Endothelial cell of umbilical vein (primary cell): ENCODE results near the gene AKAP8. TPM values are rescaled to one million over a fixed set of nuclear protein-coding genes. Genes with fewer than 3 reads are reported as not detected.

Experiments
- BruUV-seq: library from RNA; stranded (reverse); fragments of 400-500 nt; replicated peaks from 2 replicates; lab custom pipeline; 2021; lab: Mats Ljungman, UMichigan
- CTCF ChIA-PET: fragments of 300-600, 350-600 bp; sonication (Branson Sonifier 250); formaldehyde crosslinking; loops from one replicate; lab custom pipeline; 2021; ENCODE audit warnings: antibody characterized with exemption, inconsistent platforms; lab: Charles Lee
- POLR2A ChIA-PET: fragments of 300-600, 350-600 bp; sonication (Branson Sonifier 250); formaldehyde crosslinking; loops from one replicate; lab custom pipeline; 2021; ENCODE audit warnings: antibody characterized with exemption, inconsistent platforms; lab: Charles Lee
- DNase-seq: peaks from one replicate; pipeline ENCODE4 v3.0.0-alpha.2; 2011; ENCODE audit warnings: low read depth, low spot score
- FAIRE-seq: peaks from 2 replicates; lab custom pipeline; 2011; peaks lifted over from hg19 to GRCh38; lab: Jason Lieb, UNC
- H2AFZ ChIP-seq: 2 replicates; pipeline ENCODE4 v1.6.0; 2012; ENCODE audit warnings: low read depth, low read length, control low read depth, inconsistent platforms
- H3K27ac ChIP-seq: 2 replicates; pipeline ENCODE4 v1.5.1; 2011; ENCODE audit warnings: low read depth, mild to moderate bottlenecking, control low read depth, low read length, moderate library complexity; ENCODE audit not compliant: insufficient read depth
- H3K27me3 ChIP-seq, 2 experiments: 2 replicates each; pipeline versions ENCODE4 v1.6.0 to v1.6.1; 2011; ENCODE audit warnings: low read length in 2 of 2, mixed read lengths in 1 of 2; ENCODE audit not compliant: control insufficient read depth in 2 of 2, insufficient read depth in 2 of 2
- H3K36me3 ChIP-seq, 2 experiments: 2 replicates in 1 of 2; 3 replicates in 1 of 2; pipeline ENCODE4 v1.5.1; 2011; ENCODE audit warnings: low read length in 2 of 2, mild to moderate bottlenecking in 1 of 2, moderate library complexity in 1 of 2; ENCODE audit not compliant: control insufficient read depth in 2 of 2, insufficient read depth in 2 of 2; ENCODE audit errors: extremely low read depth in 1 of 2
- H3K4me1 ChIP-seq: 3 replicates; pipeline ENCODE4 v1.5.1; 2011; ENCODE audit warnings: mild to moderate bottlenecking, low read length; ENCODE audit not compliant: control insufficient read depth, insufficient read depth; ENCODE audit errors: extremely low read depth
- H3K4me2 ChIP-seq: 2 replicates; pipeline ENCODE4 v1.6.1; 2011; ENCODE audit warnings: low read length, control low read depth, mixed read lengths; ENCODE audit not compliant: insufficient read depth
- H3K4me3 ChIP-seq, 3 experiments: fragments of 200-600 bp in 1 of 3; sonication (generic), shearing (Covaris generic) in 1 of 3; replicated peaks in 1 of 3; 2 replicates each; pipeline ENCODE4 v1.5.1; 2011 to 2016; ENCODE audit warnings: control low read depth in 3 of 3, low read length in 3 of 3, mild to moderate bottlenecking in 2 of 3, inconsistent platforms in 1 of 3, low read depth in 1 of 3, moderate library complexity in 1 of 3; ENCODE audit not compliant: insufficient read depth in 1 of 3
- H3K79me2 ChIP-seq: 2 replicates; pipeline ENCODE4 v1.6.0; 2012; ENCODE audit warnings: low read length, inconsistent platforms; ENCODE audit not compliant: control insufficient read depth, insufficient read depth
- H3K9ac ChIP-seq: replicated peaks from 2 replicates; pipeline ENCODE3; 2011; ENCODE audit warnings: low read length, control low read depth; ENCODE audit not compliant: insufficient read depth; ENCODE audit errors: extremely low read depth
- H3K9me1 ChIP-seq: replicated peaks from 3 replicates; pipeline ENCODE4 v1.6.0; 2011; ENCODE audit warnings: mild to moderate bottlenecking, low read length; ENCODE audit not compliant: control insufficient read depth, insufficient read depth; ENCODE audit errors: extremely low read depth
- H3K9me3 ChIP-seq: replicated peaks from 2 replicates; pipeline ENCODE4 v1.5.1; 2012; ENCODE audit warnings: low read length, inconsistent platforms; ENCODE audit not compliant: control insufficient read depth, insufficient read depth
- H4K20me1 ChIP-seq: replicated peaks from 2 replicates; pipeline ENCODE3; 2011; ENCODE audit warnings: mild to moderate bottlenecking, low read length; ENCODE audit not compliant: control insufficient read depth, insufficient read depth; ENCODE audit errors: extremely low read depth
- EZH2 ChIP-seq: IDR thresholded peaks from 2 replicates; pipeline ENCODE4 v1.6.1; 2012; ENCODE audit warnings: borderline replicate concordance, low read depth, mild to moderate bottlenecking, moderate library complexity, low read length, inconsistent platforms; ENCODE audit not compliant: severe bottlenecking
- FOS ChIP-seq: IDR thresholded peaks from 2 replicates; pipeline ENCODE4 v1.6.1; 2011; ENCODE audit warnings: mild to moderate bottlenecking, low read length, moderate library complexity, borderline replicate concordance; ENCODE audit not compliant: insufficient read depth
- GATA2 ChIP-seq: IDR thresholded peaks from 2 replicates; pipeline ENCODE4 v1.7.0; 2011; ENCODE audit warnings: low read depth, mild to moderate bottlenecking, moderate library complexity, mixed read lengths, low read length; ENCODE audit not compliant: insufficient read length, insufficient read depth
- JUN ChIP-seq: IDR thresholded peaks from 2 replicates; pipeline ENCODE4 v1.6.1; 2011; ENCODE audit warnings: borderline replicate concordance, low read depth; ENCODE audit not compliant: insufficient read length, insufficient read depth
- MYC ChIP-seq: IDR thresholded peaks from one replicate; pipeline ENCODE4 v1.6.1; 2011; ENCODE audit warnings: mild to moderate bottlenecking, low read depth, low read length
- POLR2A ChIP-seq: IDR thresholded peaks from 2 replicates; pipeline ENCODE4 v1.6.1; 2012; ENCODE audit warnings: low read depth, mild to moderate bottlenecking, control low read depth, low read length
- POLR2AphosphoS5 ChIP-seq: IDR thresholded peaks from 2 replicates; pipeline ENCODE4 v1.6.1; 2012; ENCODE audit warnings: low read depth, mild to moderate bottlenecking, control low read depth, low read length, moderate library complexity; ENCODE audit not compliant: insufficient read depth
- dilution Hi-C: fragments of 300-500 bp; cut with MboI; formaldehyde crosslinking; loops from one replicate; pipeline ENCODE4 v1.15.0; 2019; ENCODE audit warnings: low sequenced_read_pairs; ENCODE audit not compliant: extremely low pct_ligation_motif_present
- intact Hi-C: fragments of 100-400 bp; cut with micrococcal nuclease; formaldehyde crosslinking; loops from one replicate; pipeline ENCODE4 v1.10.0; 2022
- polyA plus RNA-seq, 4 experiments: library from polyadenylated mRNA; depleted of rRNA in 3 of 4; stranded (reverse) in 3 of 4; unstranded in 1 of 4; fragments of >200 nt; gene quantifications; 2 replicates each; pipeline versions ENCODE4 v1.2.1 to v1.2.3, GENCODE V29; 2011 to 2012; ENCODE audit warnings: missing spikeins in 1 of 4
- total RNA-seq: library from RNA; stranded (reverse); gene quantifications from 2 replicates; pipeline ENCODE4 v1.2.3, GENCODE V29; 2021
- TF ChIP-seq, protein P1 (sequence below), 2 donors: IDR thresholded peaks; 1 replicate in 1 of 2; 2 replicates in 1 of 2; pipeline ENCODE4 v1.5.1; 2011; ENCODE audit warnings: low read length in 2 of 2, mild to moderate bottlenecking in 2 of 2, moderate library complexity in 2 of 2, control low read depth in 1 of 2, inconsistent platforms in 1 of 2, low read depth in 1 of 2; ENCODE audit not compliant: insufficient read depth in 1 of 2; ENCODE audit errors: extremely low read depth in 1 of 2
- TF ChIP-seq, protein P2 (sequence below): IDR thresholded peaks from 2 replicates; pipeline ENCODE4 v1.6.1; 2011; ENCODE audit not compliant: insufficient read depth, insufficient read length

Gene AKAP8
- total and polyA plus RNA-seq, 2 donors (not counting 3 experiments of a cell fraction or from before 2014, with no cell fraction given): 16.4 to 44.1 TPM

DNA sequence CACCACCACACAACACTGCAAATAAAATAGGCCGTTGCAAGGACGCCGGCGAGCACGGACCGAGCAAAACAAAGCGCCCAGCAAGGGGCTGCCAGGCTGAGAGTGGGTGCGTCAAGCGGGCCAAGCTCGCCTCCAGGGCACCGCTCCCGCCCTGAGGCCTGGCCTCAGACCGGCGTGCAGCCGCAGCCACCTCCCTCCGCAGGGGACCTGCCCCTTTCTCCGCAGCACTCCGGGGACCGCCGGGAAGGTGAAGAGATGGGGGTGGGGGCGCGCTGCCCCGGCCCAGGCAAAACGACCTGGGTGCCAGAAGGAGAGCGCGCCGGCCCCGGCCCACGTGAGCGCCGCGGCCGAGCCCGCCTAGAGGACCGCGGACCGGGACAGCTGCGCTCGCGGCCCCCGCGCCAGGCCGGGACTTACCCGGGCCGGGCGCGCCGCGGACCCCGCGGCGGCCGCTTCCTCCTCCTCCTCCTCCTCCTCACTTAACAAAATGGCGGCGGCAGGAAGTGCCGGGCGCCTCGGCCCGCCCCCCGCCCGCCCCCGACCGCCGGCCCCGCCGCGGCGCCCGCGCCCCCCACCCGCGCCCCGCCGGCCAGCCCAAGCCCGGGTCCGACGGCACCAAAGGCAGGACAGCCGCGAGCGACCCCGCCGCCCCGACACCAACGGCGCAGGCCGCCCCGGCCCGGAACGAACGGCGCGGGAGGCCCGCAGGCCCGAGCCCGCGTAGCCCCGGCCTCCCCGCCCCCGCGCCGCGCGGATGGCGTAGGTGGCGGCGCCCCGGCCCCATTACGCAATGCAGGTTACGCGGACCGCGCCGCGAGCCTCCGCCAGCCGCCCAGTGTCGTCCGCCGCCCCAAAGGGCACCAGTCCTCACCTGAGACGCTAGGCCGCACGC is 47.9 kb downstream of the AKAP8 start:
- TF ChIP-seq EZH2 (no peak), GATA2 (no peak), FOS (no peak), POLR2AphosphoS5 (no peak), POLR2A (no peak), JUN (no peak), MYC (no peak)
- TF ChIP-seq, protein P1, sequence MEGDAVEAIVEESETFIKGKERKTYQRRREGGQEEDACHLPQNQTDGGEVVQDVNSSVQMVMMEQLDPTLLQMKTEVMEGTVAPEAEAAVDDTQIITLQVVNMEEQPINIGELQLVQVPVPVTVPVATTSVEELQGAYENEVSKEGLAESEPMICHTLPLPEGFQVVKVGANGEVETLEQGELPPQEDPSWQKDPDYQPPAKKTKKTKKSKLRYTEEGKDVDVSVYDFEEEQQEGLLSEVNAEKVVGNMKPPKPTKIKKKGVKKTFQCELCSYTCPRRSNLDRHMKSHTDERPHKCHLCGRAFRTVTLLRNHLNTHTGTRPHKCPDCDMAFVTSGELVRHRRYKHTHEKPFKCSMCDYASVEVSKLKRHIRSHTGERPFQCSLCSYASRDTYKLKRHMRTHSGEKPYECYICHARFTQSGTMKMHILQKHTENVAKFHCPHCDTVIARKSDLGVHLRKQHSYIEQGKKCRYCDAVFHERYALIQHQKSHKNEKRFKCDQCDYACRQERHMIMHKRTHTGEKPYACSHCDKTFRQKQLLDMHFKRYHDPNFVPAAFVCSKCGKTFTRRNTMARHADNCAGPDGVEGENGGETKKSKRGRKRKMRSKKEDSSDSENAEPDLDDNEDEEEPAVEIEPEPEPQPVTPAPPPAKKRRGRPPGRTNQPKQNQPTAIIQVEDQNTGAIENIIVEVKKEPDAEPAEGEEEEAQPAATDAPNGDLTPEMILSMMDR (IDR thresholded peaks at IDR 0.05; ENCODE audit: extremely low read depth in 1 of 2, insufficient read depth in 1 of 2, low read depth in 1 of 2, low read length in 2 of 2): no peak
- TF ChIP-seq, protein P2, sequence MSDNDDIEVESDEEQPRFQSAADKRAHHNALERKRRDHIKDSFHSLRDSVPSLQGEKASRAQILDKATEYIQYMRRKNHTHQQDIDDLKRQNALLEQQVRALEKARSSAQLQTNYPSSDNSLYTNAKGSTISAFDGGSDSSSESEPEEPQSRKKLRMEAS: no peak
- Histone ChIP-seq H3K4me2 (peak overlapping the region; percentile 80), H3K27me3 (no peaks in the 10 kb centered on the region), H3K9me3 (no peaks in the 10 kb centered on the region), H3K27ac (peak overlapping the region; percentile 86), H3K9me1 (no peaks in the 10 kb centered on the region), H2AFZ (no peak overlapping the region), H3K4me3 (peak overlapping the region; percentile 74 to 92 (median 82)), H3K4me1 (peaks cover 24% of the 10 kb centered on the region), H3K79me2 (peaks cover 60% of the 10 kb centered on the region), H3K9ac (peak overlapping the region; percentile 96), H4K20me1 (peaks cover 29% of the 10 kb centered on the region), H3K36me3 (no peaks in the 10 kb centered on the region)
- POLR2A ChIA-PET: no interaction called here
- dilution Hi-C loops (no loop called here), intact Hi-C loops (loop anchor here (1.0 to 2.0 kb wide), 3 partner anchors 48 to 225 kb away; partner anchors contain the start of gene AKAP8)
- BruUV-seq: no TSS peak
- no peak for DNase-seq
- FAIRE-seq: no peak
- CTCF ChIA-PET: interaction anchor here (1.0 to 1.3 kb wide), 2 partner anchors 80 to 231 kb away, joined by 5 read pairs; no protein-coding TSS in a partner anchor
